ENCODE data around the gene TMBIM1.

The TMBIM1 gene

DNA sequence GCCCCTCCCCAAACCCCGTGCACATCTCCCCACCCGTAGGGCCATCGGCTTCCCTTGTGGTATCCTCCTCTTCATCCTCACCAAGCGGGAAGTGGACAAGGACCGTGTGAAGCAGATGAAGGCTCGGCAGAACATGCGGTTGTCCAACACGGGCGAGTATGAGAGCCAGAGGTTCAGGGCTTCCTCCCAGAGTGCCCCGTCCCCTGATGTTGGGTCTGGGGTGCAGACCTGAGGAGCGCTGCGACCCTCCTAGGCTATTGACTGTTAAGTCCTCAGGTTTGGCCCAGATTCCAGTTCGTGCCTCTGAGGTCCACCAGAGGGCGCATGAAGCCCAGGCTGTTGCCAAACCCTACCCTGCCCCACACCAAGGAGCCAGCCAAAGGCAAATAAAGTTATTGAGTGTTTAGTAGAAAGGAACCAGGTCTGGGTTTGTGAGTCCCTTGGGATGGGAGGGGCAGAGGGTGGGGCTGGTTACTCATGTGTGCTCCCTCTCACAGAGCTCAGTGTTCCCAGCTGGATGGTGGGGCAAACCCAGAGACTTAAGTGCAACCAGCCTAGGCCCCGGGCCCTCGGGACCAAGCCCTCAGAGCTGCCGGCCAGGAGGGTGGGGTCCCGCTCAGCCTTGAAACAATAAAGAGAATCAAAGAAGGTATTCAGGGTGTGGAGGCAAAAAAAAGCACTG, 19.6 kb downstream of the TMBIM1 start (continued):
- TF ChIP-seq, protein P1, sequence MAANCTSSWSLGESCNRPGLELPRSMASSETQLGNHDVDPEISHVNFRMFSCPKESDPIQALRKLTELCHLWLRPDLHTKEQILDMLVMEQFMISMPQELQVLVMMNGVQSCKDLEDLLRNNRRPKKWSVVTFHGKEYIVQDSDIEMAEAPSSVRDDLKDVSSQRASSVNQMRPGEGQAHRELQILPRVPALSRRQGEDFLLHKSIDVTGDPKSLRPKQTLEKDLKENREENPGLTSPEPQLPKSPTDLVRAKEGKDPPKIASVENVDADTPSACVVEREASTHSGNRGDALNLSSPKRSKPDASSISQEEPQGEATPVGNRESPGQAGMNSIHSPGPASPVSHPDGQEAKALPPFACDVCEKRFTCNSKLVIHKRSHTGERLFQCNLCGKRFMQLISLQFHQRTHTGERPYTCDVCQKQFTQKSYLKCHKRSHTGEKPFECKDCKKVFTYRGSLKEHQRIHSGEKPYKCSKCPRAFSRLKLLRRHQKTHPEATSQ (tag by site-specific recombination; IDR thresholded peaks at IDR 0.05) = no peak
- TF ChIP-seq ZNF10 (tag by site-specific recombination; IDR thresholded peaks at IDR 0.05) (no peak), SP2 (tag by site-specific recombination; IDR thresholded peaks at IDR 0.05) (peak; percentile 42), ZNF610 (tag by site-specific recombination; IDR thresholded peaks at IDR 0.05; ENCODE audit: borderline replicate concordance) (no peak), ZNF837 (tag by site-specific recombination; IDR thresholded peaks at IDR 0.05) (no peak), ZNF830 (tag by site-specific recombination; IDR thresholded peaks at IDR 0.05; ENCODE audit: low read depth) (no peak), ZNF521 (tag by site-specific recombination; IDR thresholded peaks at IDR 0.05) (no peak), ZNF510 (tag by site-specific recombination; IDR thresholded peaks at IDR 0.05; ENCODE audit: insufficient replicate concordance) (no peak), ZBTB1 (tag by site-specific recombination; IDR thresholded peaks at IDR 0.05) (no peak), ZSCAN30 (tag by site-specific recombination; IDR thresholded peaks at IDR 0.05) (peak; percentile 88; the same call in 1 of the 2 replicates), ZNF426 (tag by site-specific recombination; IDR thresholded peaks at IDR 0.05) (no peak), HOXA7 (CRISPR knock-in tag; IDR thresholded peaks at IDR 0.05; ENCODE audit: borderline replicate concordance) (no peak), ZNF24 (tag by site-specific recombination; IDR thresholded peaks at IDR 0.05) (no peak), ZNF214 (tag by site-specific recombination; IDR thresholded peaks at IDR 0.05; ENCODE audit: borderline replicate concordance) (no peak), ZFP41 (tag by site-specific recombination; IDR thresholded peaks at IDR 0.05; ENCODE audit: borderline replicate concordance) (no peak), ZNF660 (tag by site-specific recombination; IDR thresholded peaks at IDR 0.05) (peak; percentile 86; the same call in 1 of the 2 replicates), ZNF624 (tag by site-specific recombination; IDR thresholded peaks at IDR 0.05) (no peak), GFI1B (tag by site-specific recombination; IDR thresholded peaks at IDR 0.05) (no peak), IKZF3 (tag by site-specific recombination; IDR thresholded peaks at IDR 0.05) (peak; percentile 58; the same call in 1 of the 2 replicates), SCRT2 (tag by site-specific recombination; IDR thresholded peaks at IDR 0.05) (no peak), GLIS1 (tag by site-specific recombination; IDR thresholded peaks at IDR 0.05) (peak; percentile 59), ZNF433 (tag by site-specific recombination; IDR thresholded peaks at IDR 0.05; ENCODE audit: low read depth) (no peak), TRIM28 (IDR thresholded peaks at IDR 0.05; ENCODE audit: borderline replicate concordance, low read length) (peak; percentile 51; the same call in 1 of the 2 replicates)
- TF ChIP-seq, protein P2, sequence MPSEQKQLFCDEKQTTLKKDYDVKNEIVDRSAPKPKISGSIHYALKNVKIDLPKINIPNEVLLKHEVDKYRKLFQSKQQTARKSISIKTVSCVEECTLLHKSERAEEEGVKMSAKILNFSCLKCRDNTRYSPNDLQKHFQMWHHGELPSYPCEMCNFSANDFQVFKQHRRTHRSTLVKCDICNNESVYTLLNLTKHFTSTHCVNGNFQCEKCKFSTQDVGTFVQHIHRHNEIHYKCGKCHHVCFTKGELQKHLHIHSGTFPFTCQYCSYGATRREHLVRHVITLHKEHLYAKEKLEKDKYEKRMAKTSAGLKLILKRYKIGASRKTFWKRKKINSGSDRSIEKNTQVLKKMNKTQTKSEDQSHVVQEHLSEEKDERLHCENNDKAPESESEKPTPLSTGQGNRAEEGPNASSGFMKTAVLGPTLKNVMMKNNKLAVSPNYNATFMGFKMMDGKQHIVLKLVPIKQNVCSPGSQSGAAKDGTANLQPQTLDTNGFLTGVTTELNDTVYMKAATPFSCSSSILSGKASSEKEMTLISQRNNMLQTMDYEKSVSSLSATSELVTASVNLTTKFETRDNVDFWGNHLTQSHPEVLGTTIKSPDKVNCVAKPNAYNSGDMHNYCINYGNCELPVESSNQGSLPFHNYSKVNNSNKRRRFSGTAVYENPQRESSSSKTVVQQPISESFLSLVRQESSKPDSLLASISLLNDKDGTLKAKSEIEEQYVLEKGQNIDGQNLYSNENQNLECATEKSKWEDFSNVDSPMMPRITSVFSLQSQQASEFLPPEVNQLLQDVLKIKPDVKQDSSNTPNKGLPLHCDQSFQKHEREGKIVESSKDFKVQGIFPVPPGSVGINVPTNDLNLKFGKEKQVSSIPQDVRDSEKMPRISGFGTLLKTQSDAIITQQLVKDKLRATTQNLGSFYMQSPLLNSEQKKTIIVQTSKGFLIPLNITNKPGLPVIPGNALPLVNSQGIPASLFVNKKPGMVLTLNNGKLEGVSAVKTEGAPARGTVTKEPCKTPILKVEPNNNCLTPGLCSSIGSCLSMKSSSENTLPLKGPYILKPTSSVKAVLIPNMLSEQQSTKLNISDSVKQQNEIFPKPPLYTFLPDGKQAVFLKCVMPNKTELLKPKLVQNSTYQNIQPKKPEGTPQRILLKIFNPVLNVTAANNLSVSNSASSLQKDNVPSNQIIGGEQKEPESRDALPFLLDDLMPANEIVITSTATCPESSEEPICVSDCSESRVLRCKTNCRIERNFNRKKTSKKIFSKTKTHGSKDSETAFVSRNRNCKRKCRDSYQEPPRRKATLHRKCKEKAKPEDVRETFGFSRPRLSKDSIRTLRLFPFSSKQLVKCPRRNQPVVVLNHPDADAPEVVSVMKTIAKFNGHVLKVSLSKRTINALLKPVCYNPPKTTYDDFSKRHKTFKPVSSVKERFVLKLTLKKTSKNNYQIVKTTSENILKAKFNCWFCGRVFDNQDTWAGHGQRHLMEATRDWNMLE (tag by site-specific recombination; conservative IDR thresholded peaks at IDR 0.05; ENCODE audit: low read depth) = no peak
- TF ChIP-seq, protein P3, sequence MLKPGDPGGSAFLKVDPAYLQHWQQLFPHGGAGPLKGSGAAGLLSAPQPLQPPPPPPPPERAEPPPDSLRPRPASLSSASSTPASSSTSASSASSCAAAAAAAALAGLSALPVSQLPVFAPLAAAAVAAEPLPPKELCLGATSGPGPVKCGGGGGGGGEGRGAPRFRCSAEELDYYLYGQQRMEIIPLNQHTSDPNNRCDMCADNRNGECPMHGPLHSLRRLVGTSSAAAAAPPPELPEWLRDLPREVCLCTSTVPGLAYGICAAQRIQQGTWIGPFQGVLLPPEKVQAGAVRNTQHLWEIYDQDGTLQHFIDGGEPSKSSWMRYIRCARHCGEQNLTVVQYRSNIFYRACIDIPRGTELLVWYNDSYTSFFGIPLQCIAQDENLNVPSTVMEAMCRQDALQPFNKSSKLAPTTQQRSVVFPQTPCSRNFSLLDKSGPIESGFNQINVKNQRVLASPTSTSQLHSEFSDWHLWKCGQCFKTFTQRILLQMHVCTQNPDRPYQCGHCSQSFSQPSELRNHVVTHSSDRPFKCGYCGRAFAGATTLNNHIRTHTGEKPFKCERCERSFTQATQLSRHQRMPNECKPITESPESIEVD (tag by site-specific recombination; IDR thresholded peaks at IDR 0.05) = no peak
- TF ChIP-seq, protein P4, sequence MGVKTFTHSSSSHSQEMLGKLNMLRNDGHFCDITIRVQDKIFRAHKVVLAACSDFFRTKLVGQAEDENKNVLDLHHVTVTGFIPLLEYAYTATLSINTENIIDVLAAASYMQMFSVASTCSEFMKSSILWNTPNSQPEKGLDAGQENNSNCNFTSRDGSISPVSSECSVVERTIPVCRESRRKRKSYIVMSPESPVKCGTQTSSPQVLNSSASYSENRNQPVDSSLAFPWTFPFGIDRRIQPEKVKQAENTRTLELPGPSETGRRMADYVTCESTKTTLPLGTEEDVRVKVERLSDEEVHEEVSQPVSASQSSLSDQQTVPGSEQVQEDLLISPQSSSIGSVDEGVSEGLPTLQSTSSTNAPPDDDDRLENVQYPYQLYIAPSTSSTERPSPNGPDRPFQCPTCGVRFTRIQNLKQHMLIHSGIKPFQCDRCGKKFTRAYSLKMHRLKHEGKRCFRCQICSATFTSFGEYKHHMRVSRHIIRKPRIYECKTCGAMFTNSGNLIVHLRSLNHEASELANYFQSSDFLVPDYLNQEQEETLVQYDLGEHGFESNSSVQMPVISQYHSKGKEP (tag by site-specific recombination; IDR thresholded peaks at IDR 0.05) = 0 out of 2 replicates have a peak, but pooled peaks have one; percentile 43
- TF ChIP-seq, protein P5, sequence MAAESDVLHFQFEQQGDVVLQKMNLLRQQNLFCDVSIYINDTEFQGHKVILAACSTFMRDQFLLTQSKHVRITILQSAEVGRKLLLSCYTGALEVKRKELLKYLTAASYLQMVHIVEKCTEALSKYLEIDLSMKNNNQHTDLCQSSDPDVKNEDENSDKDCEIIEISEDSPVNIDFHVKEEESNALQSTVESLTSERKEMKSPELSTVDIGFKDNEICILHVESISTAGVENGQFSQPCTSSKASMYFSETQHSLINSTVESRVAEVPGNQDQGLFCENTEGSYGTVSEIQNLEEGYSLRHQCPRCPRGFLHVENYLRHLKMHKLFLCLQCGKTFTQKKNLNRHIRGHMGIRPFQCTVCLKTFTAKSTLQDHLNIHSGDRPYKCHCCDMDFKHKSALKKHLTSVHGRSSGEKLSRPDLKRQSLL (tag by site-specific recombination; IDR thresholded peaks at IDR 0.05) = peak; percentile 66; the same call in 1 of the 2 replicates
- TF ChIP-seq, protein P6, sequence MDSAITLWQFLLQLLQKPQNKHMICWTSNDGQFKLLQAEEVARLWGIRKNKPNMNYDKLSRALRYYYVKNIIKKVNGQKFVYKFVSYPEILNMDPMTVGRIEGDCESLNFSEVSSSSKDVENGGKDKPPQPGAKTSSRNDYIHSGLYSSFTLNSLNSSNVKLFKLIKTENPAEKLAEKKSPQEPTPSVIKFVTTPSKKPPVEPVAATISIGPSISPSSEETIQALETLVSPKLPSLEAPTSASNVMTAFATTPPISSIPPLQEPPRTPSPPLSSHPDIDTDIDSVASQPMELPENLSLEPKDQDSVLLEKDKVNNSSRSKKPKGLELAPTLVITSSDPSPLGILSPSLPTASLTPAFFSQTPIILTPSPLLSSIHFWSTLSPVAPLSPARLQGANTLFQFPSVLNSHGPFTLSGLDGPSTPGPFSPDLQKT (IDR thresholded peaks at IDR 0.05; ENCODE audit: borderline replicate concordance, low read depth, low read length) = no peak
